ENCODE results near the gene GATD1.

The GATD1 gene

DNA sequence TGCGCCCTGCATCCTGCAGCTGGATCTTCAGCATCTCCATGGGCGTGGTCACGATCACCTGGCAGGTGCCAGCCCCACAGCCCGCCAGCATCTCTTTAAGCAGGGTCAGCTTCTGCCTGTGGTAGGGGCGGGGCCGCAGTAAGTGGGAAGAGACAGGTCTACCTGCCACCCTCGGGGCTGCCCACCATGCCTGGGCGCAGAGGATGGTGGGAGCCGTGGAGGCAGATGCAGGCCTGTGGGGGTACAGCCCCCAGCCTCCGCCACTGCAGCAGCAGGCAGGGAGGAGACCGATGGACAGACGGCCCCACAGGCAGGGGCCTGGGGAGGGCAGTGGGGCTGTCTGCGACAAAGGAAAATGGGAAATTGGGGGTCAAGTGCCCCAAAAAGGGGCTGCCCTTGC lies 15.6 kb upstream of the GATD1 start:
- H2AFZ ChIP-seq, result no peak overlapping the region
- H3K9me3 ChIP-seq (ENCODE audit: control insufficient read depth, low read length), result no peaks in the 10 kb centered on the region
- H3K4me1 ChIP-seq, result peaks cover 4% of the 10 kb centered on the region
- H3K4me3 ChIP-seq (ENCODE audit: low read depth, low read length), result no peak overlapping the region
- H3K9ac ChIP-seq, result no peak overlapping the region
- no peaks in the 10 kb centered on the region for H3K36me3 ChIP-seq (ENCODE audit: control insufficient read depth, insufficient read depth, low read length)
- no peak overlapping the region for H3K4me2 ChIP-seq (ENCODE audit: low read length)
- no peaks in the 10 kb centered on the region for H3K27me3 ChIP-seq (ENCODE audit: control insufficient read depth, insufficient read depth, low read length)
- H3K27ac ChIP-seq, result no peak overlapping the region
- TF ChIP-seq, protein P1, sequence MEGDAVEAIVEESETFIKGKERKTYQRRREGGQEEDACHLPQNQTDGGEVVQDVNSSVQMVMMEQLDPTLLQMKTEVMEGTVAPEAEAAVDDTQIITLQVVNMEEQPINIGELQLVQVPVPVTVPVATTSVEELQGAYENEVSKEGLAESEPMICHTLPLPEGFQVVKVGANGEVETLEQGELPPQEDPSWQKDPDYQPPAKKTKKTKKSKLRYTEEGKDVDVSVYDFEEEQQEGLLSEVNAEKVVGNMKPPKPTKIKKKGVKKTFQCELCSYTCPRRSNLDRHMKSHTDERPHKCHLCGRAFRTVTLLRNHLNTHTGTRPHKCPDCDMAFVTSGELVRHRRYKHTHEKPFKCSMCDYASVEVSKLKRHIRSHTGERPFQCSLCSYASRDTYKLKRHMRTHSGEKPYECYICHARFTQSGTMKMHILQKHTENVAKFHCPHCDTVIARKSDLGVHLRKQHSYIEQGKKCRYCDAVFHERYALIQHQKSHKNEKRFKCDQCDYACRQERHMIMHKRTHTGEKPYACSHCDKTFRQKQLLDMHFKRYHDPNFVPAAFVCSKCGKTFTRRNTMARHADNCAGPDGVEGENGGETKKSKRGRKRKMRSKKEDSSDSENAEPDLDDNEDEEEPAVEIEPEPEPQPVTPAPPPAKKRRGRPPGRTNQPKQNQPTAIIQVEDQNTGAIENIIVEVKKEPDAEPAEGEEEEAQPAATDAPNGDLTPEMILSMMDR (IDR thresholded peaks at IDR 0.05), result no peak
- no peaks in the 10 kb centered on the region for H3K79me2 ChIP-seq

DNA sequence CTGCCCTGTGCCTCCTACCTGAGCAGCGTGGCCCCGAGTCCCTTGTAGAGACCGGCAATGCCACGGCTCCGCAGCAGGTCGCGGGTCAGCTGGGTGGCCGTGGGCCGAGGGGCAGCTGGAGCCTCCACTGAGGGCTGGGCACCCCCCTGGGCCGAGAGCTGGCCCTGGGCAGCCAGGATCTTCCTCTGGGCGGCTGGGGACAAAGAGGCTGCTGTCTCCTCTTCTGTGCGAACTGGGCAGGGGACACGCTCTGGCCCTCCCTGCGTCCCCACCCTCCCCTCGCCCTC lies 15.2 kb upstream of the GATD1 start:
- Histone ChIP-seq H3K9ac (no peak overlapping the region), H3K79me2 (no peaks in the 10 kb centered on the region), H2AFZ (no peak overlapping the region), H3K9me3 (ENCODE audit: control insufficient read depth, low read length) (no peaks in the 10 kb centered on the region), H3K27ac (no peak overlapping the region), H3K4me2 (ENCODE audit: low read length) (no peak overlapping the region), H3K4me3 (ENCODE audit: low read depth, low read length) (no peak overlapping the region), H3K4me1 (peaks cover 4% of the 10 kb centered on the region), H3K36me3 (ENCODE audit: control insufficient read depth, insufficient read depth, low read length) (no peaks in the 10 kb centered on the region), H3K27me3 (ENCODE audit: control insufficient read depth, insufficient read depth, low read length) (no peaks in the 10 kb centered on the region)
- TF ChIP-seq, protein P1 (IDR thresholded peaks at IDR 0.05), result no peak

DNA sequence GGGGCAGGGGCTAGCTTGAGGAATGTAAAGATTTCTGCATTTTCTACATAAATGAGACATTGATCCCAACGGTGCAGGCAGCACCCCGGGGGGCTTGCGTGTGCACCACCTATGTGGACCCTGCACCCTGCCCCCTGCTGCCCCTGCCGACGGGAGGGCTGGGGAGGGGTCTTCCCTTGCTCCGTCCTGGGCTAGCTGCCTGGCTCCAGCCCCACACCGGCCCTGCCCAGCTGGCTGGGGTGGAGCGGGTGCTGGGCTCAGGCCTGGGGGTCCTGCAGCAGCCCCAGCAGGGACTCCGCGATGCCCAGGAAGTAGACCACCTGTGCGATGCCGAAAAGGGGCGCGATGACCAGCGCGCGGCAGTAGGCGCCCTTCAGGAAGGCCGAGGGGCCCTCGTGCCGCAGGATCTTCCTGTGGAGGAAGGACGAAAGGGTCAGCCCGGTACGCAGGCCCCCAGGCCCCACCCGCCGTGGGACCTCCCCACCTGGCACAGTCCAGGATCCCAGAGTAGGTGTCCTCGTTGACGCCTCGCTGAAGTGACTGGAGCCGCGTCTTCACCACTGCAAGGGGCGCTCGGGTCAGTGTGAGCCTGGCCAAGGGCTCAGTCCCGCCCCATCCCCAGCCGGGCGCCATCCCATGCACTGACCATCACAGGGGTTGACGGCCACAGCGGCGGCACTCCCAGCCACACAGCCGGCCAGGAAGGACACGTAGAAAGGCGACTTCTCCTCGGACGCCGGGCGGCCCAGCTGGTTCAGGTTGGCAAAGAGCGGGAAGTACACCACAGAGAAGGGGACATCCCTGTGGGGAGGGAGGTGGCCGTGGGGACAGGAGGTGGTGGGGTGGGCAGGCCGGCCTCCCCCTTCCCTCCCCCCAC lies 14.6 kb upstream of the GATD1 start:
- no peaks in the 10 kb centered on the region for H3K27me3 ChIP-seq (ENCODE audit: control insufficient read depth, insufficient read depth, low read length)
- TF ChIP-seq, protein P1 (IDR thresholded peaks at IDR 0.05), result no peak
- peaks cover 3% of the 10 kb centered on the region for H3K4me1 ChIP-seq

DNA sequence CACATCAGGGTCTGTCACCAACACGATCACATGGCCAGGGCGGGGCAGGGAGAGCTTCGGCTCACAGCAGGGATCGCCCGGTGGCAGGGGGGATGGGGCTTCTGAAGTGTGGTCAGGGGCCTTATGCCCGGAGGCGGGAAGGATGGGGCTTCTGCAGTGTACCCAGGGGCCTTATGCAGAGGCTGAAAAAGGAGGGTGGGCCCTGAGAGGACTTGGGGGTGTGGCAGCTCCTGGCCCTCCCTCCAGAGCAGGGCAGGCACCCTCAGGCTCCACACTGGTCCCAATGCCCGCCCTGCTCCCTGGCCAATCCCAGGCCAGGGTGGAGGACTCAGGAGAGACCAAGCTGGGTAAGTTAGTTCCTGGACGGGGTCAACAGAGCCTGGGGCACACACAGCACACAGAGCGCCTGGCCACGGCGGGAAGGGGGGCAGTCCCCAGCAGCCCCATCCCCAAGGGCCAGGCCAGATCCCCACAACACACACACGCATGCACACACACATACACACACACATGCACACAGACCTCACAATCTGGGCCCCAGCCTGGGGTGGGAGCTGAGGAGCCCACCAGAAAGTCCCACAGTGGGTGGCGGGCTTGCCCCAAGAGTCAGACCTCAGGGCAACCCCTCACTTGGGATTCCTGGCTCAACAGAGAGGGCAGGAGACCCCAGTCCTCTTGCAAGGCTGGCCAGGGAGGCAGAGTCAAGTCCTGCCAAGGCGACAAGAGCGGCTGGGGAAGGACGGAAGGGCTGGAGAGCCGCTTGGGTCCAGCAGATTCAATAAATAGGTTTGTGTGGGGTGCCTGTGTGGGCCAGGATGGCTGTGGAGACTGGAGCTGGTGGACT lies 13.7 kb upstream of the GATD1 start:
- TF ChIP-seq, protein P1 (IDR thresholded peaks at IDR 0.05), result no peak
- Histone ChIP-seq H3K4me1 (no peaks in the 10 kb centered on the region), H3K27ac (no peak overlapping the region), H3K4me3 (ENCODE audit: low read depth, low read length) (no peak overlapping the region), H3K9ac (no peak overlapping the region), H3K9me3 (ENCODE audit: control insufficient read depth, low read length) (no peaks in the 10 kb centered on the region), H3K36me3 (ENCODE audit: control insufficient read depth, insufficient read depth, low read length) (no peaks in the 10 kb centered on the region), H3K27me3 (ENCODE audit: control insufficient read depth, insufficient read depth, low read length) (no peaks in the 10 kb centered on the region), H3K4me2 (ENCODE audit: low read length) (no peak overlapping the region), H2AFZ (no peak overlapping the region), H3K79me2 (no peaks in the 10 kb centered on the region)

More for the DNA sequence above, 14.6 kb upstream of the GATD1 start:
- H3K4me2 ChIP-seq (ENCODE audit: low read length), result no peak overlapping the region
- H3K9ac ChIP-seq, result no peak overlapping the region
- no peak overlapping the region for H3K4me3 ChIP-seq (ENCODE audit: low read depth, low read length)
- H2AFZ ChIP-seq, result no peak overlapping the region
- H3K27ac ChIP-seq, result no peak overlapping the region
- no peaks in the 10 kb centered on the region for H3K9me3 ChIP-seq (ENCODE audit: control insufficient read depth, low read length)
- H3K36me3 ChIP-seq (ENCODE audit: control insufficient read depth, insufficient read depth, low read length), result no peaks in the 10 kb centered on the region
- H3K79me2 ChIP-seq, result no peaks in the 10 kb centered on the region
